ENCODE data around the gene PLXNB3.

DNA sequence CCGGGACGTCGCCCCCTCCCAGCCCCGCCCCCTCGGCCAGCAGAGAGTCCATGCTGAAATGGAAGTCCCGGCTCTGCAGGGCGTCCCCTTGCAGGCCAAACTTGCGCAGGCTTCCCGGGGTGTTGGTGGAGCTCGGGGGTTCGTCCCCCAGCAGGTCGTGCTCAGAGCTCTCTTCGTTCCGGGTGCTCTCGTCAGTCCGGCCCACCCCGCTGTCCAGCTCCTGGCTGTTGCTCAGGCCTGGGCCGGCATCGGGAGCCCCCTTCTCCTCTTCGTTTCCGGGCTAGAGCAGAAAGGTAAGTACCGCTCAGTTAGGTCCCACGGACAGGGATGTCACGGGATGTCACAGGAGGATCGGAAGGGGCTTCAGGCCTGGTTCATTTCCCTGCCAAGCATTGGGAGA, 40.6 kb downstream of the PLXNB3 start:
- TF ChIP-seq, protein P1, sequence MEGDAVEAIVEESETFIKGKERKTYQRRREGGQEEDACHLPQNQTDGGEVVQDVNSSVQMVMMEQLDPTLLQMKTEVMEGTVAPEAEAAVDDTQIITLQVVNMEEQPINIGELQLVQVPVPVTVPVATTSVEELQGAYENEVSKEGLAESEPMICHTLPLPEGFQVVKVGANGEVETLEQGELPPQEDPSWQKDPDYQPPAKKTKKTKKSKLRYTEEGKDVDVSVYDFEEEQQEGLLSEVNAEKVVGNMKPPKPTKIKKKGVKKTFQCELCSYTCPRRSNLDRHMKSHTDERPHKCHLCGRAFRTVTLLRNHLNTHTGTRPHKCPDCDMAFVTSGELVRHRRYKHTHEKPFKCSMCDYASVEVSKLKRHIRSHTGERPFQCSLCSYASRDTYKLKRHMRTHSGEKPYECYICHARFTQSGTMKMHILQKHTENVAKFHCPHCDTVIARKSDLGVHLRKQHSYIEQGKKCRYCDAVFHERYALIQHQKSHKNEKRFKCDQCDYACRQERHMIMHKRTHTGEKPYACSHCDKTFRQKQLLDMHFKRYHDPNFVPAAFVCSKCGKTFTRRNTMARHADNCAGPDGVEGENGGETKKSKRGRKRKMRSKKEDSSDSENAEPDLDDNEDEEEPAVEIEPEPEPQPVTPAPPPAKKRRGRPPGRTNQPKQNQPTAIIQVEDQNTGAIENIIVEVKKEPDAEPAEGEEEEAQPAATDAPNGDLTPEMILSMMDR (conservative IDR thresholded peaks at IDR 0.05 in 1 of 2, IDR thresholded peaks at IDR 0.05 in 1 of 2; ENCODE audit: low read depth in 1 of 2, low read length in 2 of 2), result no peak
- no peak for TF ChIP-seq EZH2 (IDR thresholded peaks at IDR 0.05; ENCODE audit: low read length, missing control alignments)

Data from fibroblast of lung (primary cell).